ENCODE results near the gene MYL11.

DNA sequence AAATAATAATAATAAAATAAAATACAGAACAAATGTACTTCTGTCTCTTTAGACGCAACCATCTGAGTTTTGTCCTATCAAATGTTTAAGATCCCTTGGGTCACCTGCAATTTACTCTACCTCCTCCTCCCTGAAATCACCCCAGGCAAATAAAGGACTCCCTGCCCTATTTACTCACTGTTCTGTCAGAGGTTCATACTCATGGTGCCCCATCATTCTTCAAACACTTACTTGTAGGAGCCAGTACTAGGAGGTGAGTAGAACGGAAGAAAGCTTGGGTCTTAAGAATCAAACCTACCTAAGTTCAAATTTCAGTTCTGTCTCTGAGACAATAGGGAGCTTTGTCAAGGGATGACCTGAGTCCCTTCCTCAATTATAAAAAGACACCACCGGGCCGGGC is 8.1 kb upstream of the MYL11 start:
- TF ChIP-seq POLR2A (IDR thresholded peaks at IDR 0.05) = no peak
- TF ChIP-seq, protein P1, sequence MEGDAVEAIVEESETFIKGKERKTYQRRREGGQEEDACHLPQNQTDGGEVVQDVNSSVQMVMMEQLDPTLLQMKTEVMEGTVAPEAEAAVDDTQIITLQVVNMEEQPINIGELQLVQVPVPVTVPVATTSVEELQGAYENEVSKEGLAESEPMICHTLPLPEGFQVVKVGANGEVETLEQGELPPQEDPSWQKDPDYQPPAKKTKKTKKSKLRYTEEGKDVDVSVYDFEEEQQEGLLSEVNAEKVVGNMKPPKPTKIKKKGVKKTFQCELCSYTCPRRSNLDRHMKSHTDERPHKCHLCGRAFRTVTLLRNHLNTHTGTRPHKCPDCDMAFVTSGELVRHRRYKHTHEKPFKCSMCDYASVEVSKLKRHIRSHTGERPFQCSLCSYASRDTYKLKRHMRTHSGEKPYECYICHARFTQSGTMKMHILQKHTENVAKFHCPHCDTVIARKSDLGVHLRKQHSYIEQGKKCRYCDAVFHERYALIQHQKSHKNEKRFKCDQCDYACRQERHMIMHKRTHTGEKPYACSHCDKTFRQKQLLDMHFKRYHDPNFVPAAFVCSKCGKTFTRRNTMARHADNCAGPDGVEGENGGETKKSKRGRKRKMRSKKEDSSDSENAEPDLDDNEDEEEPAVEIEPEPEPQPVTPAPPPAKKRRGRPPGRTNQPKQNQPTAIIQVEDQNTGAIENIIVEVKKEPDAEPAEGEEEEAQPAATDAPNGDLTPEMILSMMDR (IDR thresholded peaks at IDR 0.05) = no peak

Measured in adrenal gland (tissue), 5 donors.